NB4 (cell line): ENCODE data around the gene CBLN3.

ENCODE experiments used
- CTCF ChIP-seq: IDR thresholded peaks from one replicate; pipeline ENCODE4 v1.5.1; 2012; ENCODE audit warnings: low read depth, low read length
- MYC ChIP-seq: IDR thresholded peaks from 2 replicates; pipeline ENCODE4 v1.6.1; 2011; ENCODE audit warnings: low read depth, low read length
- POLR2A ChIP-seq: IDR thresholded peaks from 2 replicates; pipeline ENCODE4 v1.6.1; 2011; ENCODE audit warnings: mild to moderate bottlenecking; ENCODE audit not compliant: insufficient read length; ENCODE audit errors: extremely low read depth

- no peak for TF ChIP-seq CTCF
- TF ChIP-seq POLR2A, result peak; percentile 85
- peak; percentile 55 for TF ChIP-seq MYC
These were observed 13.0 kb upstream of the CBLN3 start, which contains the start of gene SDR39U1 for GRCh38 chr14:24442240-24443052.
